Suprapubic skin (tissue), 4 donors: ENCODE results near the gene GNB3.

ENCODE experiments used
- EP300 ChIP-seq: sonication (generic); formaldehyde crosslinking; IDR thresholded peaks from one replicate; pipeline ENCODE4 v1.6.1; 2017; ENCODE audit warnings: antibody characterized with exemption
- POLR2A ChIP-seq, 2 donors: fragments of 450-650 bp; IDR thresholded peaks; one replicate each; pipeline ENCODE4 v1.6.1; 2017; ENCODE audit warnings: antibody characterized with exemption in 2 of 2, mild to moderate bottlenecking in 2 of 2, moderate library complexity in 2 of 2
- POLR2AphosphoS5 ChIP-seq, 3 donors: sonication (generic); formaldehyde crosslinking; IDR thresholded peaks; one replicate each; pipeline ENCODE4 v1.6.1; 2017; ENCODE audit warnings: antibody characterized with exemption in 3 of 3
- TF ChIP-seq, protein P1 (sequence below), 2 donors: fragments of 200-600 bp in 1 of 2; fragments of 450-650 bp in 1 of 2; sonication (generic) in 1 of 2; IDR thresholded peaks; one replicate each; pipeline ENCODE4 v1.5.1; 2016 to 2019; ENCODE audit warnings: antibody characterized with exemption in 2 of 2, mild to moderate bottlenecking in 1 of 2, moderate library complexity in 1 of 2

DNA sequence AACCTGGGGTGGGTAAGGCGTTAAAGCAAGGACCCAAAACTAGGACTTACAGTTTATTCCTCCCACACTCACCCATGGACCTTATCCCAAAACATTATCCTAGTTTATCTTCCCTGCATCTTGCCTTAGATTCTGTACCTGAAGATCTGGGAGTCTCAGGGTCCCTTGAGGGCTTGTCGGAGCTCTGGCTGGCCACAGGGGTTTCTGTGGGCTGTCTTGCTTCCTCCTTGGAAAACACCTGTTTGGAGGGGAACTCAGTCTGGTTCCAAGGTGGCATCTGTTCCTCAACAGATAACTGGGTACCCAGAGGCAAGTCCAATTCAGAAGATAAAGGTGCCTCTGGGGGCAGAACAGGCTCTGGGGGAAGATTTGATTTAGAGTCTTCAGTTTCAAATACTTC, 8.7 kb downstream of the GNB3 start:
- TF ChIP-seq, protein P1, sequence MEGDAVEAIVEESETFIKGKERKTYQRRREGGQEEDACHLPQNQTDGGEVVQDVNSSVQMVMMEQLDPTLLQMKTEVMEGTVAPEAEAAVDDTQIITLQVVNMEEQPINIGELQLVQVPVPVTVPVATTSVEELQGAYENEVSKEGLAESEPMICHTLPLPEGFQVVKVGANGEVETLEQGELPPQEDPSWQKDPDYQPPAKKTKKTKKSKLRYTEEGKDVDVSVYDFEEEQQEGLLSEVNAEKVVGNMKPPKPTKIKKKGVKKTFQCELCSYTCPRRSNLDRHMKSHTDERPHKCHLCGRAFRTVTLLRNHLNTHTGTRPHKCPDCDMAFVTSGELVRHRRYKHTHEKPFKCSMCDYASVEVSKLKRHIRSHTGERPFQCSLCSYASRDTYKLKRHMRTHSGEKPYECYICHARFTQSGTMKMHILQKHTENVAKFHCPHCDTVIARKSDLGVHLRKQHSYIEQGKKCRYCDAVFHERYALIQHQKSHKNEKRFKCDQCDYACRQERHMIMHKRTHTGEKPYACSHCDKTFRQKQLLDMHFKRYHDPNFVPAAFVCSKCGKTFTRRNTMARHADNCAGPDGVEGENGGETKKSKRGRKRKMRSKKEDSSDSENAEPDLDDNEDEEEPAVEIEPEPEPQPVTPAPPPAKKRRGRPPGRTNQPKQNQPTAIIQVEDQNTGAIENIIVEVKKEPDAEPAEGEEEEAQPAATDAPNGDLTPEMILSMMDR (IDR thresholded peaks at IDR 0.05): no peak
- no peak for TF ChIP-seq POLR2A (IDR thresholded peaks at IDR 0.05)
- no peak for TF ChIP-seq POLR2AphosphoS5 (IDR thresholded peaks at IDR 0.05)
- TF ChIP-seq EP300: no peak
